Smooth muscle cell of the brain vasculature (primary cell): ENCODE measurements around the gene CERS3.
A peak's percentile ranks its signal among the peaks of the same experiment; 100 is the strongest.
"Not testable (repeated sequence)": the region's sequence is repeated elsewhere in the genome, so short reads cannot be mapped to it uniquely, and the experiment has no call there.

Experiments used
- DNase-seq: peaks from one replicate; pipeline ENCODE4 v3.0.0-alpha.2; 2012; ENCODE audit warnings: low read depth, low spot score

Gene CERS3

GRCh38 chr15:100464888-100465287 lies 63.9 kb downstream of the CERS3 start:
- DNase-seq, result no peak

GRCh38 chr15:100464256-100464655 lies 64.5 kb downstream of the CERS3 start:
- no peak for DNase-seq

GRCh38 chr15:100463515-100463914 lies 65.2 kb downstream of the CERS3 start:
- DNase-seq, result no peak

- DNase-seq, result no peak
These were observed 67.7 kb downstream of the CERS3 start for GRCh38 chr15:100461049-100461448.

GRCh38 chr15:100457201-100457600 lies 71.5 kb downstream of the CERS3 start:
- peak; percentile 3 for DNase-seq

GRCh38 chr15:100454148-100454547 lies 74.6 kb downstream of the CERS3 start:
- DNase-seq, result no peak

- no peak for DNase-seq
These were observed 80.3 kb downstream of the CERS3 start for GRCh38 chr15:100448481-100448880.

GRCh38 chr15:100441063-100441462 lies 87.7 kb downstream of the CERS3 start:
- not testable (repeated sequence) for DNase-seq

GRCh38 chr15:100439514-100439913 lies 89.2 kb downstream of the CERS3 start:
- DNase-seq, result no peak

- no peak for DNase-seq
These were observed 90.2 kb downstream of the CERS3 start for GRCh38 chr15:100438570-100438969.

- no peak for DNase-seq
These were observed 91.5 kb downstream of the CERS3 start for GRCh38 chr15:100437261-100437660.

GRCh38 chr15:100434561-100434960 lies 94.2 kb downstream of the CERS3 start:
- DNase-seq, result no peak

- no peak for DNase-seq
These were observed 94.7 kb downstream of the CERS3 start for GRCh38 chr15:100434038-100434437.

GRCh38 chr15:100433304-100433703 lies 95.4 kb downstream of the CERS3 start:
- no peak for DNase-seq

- no peak for DNase-seq
These were observed 98.3 kb downstream of the CERS3 start for GRCh38 chr15:100430411-100430810.

- no peak for DNase-seq
These were observed 99.5 kb downstream of the CERS3 start for GRCh38 chr15:100429116-100429728.

GRCh38 chr15:100426937-100427336 lies 101.8 kb downstream of the CERS3 start:
- DNase-seq, result no peak

GRCh38 chr15:100405179-100405578 lies 123.6 kb downstream of the CERS3 start:
- no peak for DNase-seq

- no peak for DNase-seq
These were observed 127.8 kb downstream of the CERS3 start for GRCh38 chr15:100400996-100401395.

- DNase-seq, result no peak
These were observed 133.9 kb downstream of the CERS3 start for GRCh38 chr15:100394736-100395440.

- DNase-seq, result no peak
These were observed 135.7 kb downstream of the CERS3 start for GRCh38 chr15:100393008-100393407.

- no peak for DNase-seq
These were observed 143.3 kb downstream of the CERS3 start for GRCh38 chr15:100385300-100386050.

- DNase-seq, result no peak
These were observed 144.7 kb downstream of the CERS3 start for GRCh38 chr15:100384108-100384410.
